Measurements from ENCODE around the gene SLC39A8.
A peak's percentile ranks its signal among the peaks of the same experiment; 100 is the strongest.

The SLC39A8 gene

DNA sequence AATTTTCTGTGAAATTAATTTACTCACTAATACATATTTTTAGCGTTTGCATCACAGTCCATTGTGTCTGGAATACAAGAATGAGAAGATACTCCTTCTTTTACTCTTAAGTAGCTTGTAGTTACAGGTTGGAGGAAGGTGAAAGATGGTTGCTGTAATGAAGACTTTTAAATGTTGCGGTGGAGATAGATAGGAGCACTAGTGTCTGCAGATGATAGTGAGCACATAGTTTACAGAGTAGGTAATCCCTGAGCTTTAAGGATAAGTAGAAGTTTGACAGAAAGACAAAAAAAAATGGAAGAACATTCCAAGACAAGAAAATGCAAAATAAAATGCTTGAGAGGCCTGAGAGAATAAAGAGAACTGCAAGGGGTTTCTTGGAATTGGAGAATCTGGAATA, 5.4 kb upstream of the SLC39A8 start:
- no peak for DNase-seq (ENCODE audit: low spot score)
- TF ChIP-seq, protein P1, sequence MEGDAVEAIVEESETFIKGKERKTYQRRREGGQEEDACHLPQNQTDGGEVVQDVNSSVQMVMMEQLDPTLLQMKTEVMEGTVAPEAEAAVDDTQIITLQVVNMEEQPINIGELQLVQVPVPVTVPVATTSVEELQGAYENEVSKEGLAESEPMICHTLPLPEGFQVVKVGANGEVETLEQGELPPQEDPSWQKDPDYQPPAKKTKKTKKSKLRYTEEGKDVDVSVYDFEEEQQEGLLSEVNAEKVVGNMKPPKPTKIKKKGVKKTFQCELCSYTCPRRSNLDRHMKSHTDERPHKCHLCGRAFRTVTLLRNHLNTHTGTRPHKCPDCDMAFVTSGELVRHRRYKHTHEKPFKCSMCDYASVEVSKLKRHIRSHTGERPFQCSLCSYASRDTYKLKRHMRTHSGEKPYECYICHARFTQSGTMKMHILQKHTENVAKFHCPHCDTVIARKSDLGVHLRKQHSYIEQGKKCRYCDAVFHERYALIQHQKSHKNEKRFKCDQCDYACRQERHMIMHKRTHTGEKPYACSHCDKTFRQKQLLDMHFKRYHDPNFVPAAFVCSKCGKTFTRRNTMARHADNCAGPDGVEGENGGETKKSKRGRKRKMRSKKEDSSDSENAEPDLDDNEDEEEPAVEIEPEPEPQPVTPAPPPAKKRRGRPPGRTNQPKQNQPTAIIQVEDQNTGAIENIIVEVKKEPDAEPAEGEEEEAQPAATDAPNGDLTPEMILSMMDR (IDR thresholded peaks at IDR 0.05; ENCODE audit: extremely low read depth, missing control alignments): no peak

DNA sequence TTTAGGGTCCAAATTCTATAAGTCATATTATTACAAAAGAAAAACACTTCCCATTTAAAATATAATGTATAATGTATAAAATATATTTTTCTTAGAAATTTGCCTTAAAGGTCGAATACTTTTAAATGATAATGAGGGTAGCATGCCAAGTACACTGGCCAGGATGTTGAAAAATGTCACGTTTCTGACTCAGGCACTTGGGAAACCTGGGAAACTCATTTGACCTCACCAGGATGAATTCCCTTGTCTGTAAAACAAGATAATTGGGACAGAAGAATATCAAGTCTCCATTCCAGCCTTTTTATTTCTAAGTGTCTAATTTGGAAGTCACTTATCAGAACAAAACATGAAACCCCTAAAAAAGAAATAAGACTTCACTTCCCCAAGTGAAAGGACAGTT, 3.4 kb upstream of the SLC39A8 start:
- no peak for DNase-seq (ENCODE audit: low spot score)
- TF ChIP-seq, protein P1 (IDR thresholded peaks at IDR 0.05; ENCODE audit: extremely low read depth, missing control alignments): no peak

DNA sequence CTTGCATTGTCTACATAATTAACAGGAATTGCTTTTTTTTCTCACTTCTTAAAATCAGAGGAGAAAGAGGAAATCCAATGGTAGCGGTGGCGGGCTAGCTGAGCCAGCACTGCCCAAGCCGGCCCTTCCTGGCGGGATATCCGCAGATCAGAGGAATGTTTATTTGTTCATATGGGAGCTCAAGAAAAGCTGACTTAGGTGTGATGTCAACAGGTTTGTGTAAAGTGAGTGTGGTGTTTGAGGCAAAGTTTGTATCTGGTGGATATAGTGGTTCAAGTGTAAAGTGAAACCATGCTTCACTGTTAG, 466 bp upstream of the SLC39A8 start:
- no peak for DNase-seq (ENCODE audit: low spot score)
- TF ChIP-seq, protein P1 (IDR thresholded peaks at IDR 0.05; ENCODE audit: extremely low read depth, missing control alignments): no peak

DNA sequence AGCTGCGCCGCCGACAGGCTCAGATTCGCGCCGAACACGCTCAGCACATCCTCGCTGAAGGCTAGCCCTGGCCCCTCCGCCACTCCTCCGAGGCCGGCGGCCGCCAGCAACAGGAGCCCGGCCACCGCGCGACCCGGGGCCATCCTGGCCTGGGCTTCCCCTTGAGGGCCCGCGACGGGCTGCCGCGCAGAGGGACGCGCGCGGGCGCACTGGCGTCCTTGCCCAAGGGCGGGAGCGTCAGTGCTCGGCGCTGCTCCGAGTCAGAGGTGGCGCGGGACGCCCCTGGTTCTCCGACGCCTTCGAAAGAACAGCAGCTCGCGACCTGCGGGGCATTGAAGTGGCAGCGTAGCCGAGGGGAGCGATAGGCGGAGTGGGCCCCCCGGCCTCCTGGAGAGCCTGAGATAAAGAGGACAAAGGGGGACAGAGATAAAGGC, 745 bp downstream of the SLC39A8 start:
- TF ChIP-seq, protein P1 (IDR thresholded peaks at IDR 0.05; ENCODE audit: extremely low read depth, missing control alignments): no peak
- DNase-seq (ENCODE audit: low spot score): peak; percentile 76

DNA sequence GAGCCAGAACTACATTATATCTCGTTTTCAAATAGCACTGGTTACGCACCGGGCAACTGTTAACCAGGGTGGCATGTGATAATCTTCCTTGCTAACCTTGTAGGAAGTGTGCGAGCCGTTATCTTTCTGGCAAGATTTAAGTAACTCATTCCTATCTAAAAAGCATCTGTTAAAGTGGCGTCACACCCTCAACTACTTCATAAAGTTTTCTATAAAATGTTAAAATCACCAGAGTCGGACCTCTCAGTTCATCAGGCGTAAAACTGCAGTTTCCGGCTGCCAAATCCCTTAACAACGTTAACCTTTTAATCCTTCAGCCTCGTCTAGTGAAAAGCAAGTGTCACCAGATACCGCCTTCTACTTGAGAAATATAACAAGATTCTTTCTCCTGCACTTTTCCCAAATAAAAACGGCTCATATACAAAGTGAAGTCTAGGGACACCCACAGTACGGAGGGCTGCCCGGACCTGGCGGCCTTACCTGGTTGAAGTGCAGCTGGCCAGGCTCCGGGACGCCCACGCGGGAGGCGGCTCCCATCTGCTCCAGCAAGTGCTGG, 1.2 kb downstream of the SLC39A8 start:
- TF ChIP-seq, protein P1 (IDR thresholded peaks at IDR 0.05; ENCODE audit: extremely low read depth, missing control alignments): no peak
- DNase-seq (ENCODE audit: low spot score): no peak

DNA sequence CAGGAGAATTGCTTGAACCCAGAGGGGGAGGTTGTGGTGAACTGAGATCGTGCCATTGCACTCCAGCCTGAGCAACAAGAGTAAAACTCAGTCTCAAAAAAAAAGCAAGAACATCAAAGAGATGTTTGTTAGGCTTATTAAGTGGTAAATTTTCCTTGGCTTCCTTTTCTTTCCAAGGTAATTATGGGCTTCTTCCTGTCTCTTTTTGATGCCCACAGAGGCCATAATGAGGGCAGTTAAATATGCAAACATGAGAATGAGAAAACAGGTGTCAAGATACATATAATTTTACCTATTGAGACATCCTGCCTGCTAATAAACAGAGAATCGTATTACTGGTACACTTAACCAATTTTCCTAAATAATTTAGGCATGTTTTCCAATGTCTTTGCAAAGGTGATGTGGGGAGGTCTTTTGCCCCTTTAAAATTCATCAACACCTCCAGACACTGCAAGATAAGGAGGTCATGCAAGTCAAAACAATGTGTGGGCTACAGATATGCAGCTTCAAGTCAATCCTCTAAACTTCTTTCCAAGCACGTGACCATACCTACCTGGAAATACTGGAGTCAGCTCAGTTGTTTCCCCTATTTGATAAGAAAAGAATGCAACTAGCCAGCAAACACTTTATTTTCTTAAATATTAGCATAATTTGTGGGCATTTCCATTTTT, 2.7 kb downstream of the SLC39A8 start:
- DNase-seq (ENCODE audit: low spot score): no peak
- TF ChIP-seq, protein P1 (IDR thresholded peaks at IDR 0.05; ENCODE audit: extremely low read depth, missing control alignments): no peak

DNA sequence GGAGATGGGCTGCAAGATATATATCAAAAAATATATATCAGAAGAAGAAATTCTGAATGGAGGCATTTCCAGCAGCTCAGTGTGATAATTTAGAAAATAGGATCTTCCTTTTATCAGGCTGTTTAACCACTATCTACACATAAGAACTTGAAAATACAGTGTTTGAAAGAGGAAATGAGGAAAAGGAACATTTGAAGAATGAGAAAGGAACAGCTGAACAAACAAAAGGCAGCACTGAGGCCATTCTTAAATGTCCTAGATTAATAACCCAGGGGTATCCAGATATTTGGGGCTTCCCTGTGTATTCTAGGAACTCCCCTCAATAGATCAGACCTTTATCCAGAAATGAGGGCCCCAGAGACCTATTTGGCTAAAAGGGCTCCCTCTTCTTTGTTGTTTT, 4.1 kb downstream of the SLC39A8 start:
- DNase-seq (ENCODE audit: low spot score): no peak
- TF ChIP-seq, protein P1 (IDR thresholded peaks at IDR 0.05; ENCODE audit: extremely low read depth, missing control alignments): no peak

All from GM20000 (cell line).